Stimulated activated CD8-positive, alpha-beta memory T cell treated with anti-CD3 and anti-CD28 coated beads, Interleukin-7, amount 100 ng/mL, for 1 hour (primary cell): ENCODE data around the gene EED.
A peak's percentile ranks its signal among the peaks of the same experiment; 100 is the strongest.

ENCODE experiments used
- DNase-seq, 2 donors: peaks; one replicate each; pipeline ENCODE4 v3.0.0-alpha.2; 2020; ENCODE audit warnings: low read depth in 2 of 2

The EED gene, protein sequence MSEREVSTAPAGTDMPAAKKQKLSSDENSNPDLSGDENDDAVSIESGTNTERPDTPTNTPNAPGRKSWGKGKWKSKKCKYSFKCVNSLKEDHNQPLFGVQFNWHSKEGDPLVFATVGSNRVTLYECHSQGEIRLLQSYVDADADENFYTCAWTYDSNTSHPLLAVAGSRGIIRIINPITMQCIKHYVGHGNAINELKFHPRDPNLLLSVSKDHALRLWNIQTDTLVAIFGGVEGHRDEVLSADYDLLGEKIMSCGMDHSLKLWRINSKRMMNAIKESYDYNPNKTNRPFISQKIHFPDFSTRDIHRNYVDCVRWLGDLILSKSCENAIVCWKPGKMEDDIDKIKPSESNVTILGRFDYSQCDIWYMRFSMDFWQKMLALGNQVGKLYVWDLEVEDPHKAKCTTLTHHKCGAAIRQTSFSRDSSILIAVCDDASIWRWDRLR

DNA sequence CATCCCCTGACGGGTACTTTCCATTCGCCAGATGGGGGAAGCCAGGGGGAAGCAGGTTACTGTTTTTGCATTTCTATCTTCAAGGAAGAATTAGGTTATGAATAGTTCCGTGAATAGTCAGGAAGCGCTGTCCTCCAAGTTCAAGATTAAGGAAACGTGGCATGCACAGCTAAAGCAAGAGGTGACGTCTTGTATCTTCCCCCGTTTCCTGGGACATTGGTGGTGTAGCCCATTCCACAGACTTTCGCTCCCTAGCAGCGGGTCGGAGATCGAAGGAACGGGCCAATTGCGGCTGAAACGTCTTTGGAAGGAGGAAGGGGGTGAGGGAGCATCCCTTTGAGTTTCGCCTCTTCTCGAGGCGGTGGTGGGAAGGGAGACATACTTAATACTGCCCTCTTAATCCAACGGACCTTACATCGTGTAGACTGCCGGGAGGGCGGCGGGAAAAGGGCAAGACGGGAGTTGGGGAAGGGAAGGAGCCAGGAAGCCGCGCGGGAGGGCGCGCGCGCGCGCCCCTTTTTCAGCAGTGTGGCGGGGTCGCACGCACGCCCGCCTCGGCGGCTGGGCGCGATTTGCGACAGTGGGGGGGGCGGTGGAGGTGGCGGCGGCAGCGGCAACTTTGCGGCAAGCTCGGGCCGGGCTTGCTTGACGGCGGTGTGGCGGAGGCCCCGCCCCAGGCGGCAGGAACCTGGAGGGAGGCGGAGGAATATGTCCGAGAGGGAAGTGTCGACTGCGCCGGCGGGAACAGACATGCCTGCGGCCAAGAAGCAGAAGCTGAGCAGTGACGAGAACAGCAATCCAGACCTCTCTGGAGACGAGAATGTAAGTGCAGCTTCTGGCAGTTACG, at the start of gene EED:
Gene EED (plus strand): TSS at position 232 of the 847 bp plus-strand sequence. CDS start 477 bp downstream, at position 709.
- DNase-seq, result peak; percentile 86 to 87

DNA sequence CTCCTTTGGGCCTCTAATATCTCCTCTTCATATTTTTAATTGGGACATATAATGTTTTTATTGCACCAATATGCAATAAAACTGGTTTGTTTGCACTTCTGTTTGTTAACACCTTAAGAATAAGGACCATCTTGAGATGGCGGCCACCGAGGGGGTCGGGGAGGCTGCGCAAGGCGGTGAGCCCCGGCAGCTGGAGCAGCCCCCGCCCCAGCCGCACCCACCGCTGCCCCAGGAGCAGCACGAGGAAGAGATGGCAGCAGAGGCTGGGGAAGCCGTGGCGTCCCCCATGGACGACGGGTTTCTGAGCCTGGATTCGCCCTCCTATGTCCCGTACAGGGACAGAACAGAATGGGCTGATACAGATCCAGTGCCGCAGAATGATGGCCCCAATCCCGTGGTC, 49.6 kb upstream of the EED start:
- no peak for DNase-seq

DNA sequence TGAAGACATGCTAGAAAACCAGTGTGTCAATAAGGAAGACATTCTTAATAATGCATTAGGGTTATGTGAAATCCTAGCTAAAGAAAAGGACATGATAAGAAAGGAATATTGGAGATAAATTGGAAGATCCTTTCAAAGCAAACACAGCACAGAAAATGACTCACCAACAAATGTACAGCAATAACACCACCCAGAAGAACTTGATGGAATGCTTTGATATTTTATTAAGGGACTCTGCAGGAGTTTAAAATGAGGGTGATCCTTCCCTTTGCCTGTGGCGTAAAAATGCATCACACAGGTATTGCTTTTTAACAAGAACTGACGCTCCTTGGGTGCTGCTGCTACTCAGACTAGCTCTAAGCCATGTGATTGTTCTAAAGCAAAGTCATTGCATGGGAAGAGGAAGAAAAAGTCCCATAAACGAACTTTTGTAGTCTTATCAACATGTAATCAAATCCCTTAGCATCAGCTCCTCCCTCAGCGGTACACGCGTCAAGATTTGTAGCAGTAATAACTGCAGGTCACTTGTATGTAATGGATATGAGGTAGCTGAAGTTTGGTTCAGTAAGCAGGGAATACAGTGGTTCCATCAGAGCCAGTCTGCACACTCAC, 48.4 kb upstream of the EED start:
- DNase-seq, result no peak

DNA sequence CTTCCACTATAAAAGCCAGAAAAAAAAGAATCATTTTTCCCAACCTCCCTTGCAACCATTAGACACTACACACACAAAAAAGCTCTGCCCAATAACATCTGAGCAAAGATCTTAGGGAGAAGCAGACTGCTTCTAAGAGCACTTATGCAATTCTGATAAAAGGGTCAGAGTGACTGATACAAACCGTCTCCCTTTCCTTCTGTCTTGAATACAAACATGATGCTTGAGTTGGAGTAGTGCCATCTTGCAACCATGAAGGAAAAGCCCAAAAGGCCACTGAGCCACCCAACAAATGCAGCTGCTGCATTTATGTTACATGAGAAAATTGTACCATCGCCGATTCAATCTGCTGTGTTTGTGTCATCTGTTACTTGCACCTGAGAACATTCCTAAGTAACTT, 47.6 kb upstream of the EED start:
- DNase-seq, result no peak

DNA sequence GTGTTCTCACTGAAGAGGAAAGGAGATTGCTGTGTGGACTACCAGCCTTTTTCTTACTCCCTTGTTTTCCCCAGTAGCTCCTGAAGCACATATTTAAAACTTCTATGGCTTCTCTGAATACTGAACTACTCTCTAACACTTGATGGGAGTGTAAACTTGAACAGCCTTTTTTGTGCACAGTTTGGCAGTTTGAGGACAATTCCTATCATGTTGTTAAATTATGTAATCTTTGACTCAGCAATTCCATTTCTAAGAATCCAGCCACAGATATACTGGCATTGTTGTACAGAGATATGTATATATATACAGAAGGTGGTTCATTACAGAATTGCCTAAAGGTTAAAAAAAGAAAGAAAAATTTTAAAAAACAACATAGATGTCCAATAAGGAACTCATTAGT, 47.1 kb upstream of the EED start:
- no peak for DNase-seq

DNA sequence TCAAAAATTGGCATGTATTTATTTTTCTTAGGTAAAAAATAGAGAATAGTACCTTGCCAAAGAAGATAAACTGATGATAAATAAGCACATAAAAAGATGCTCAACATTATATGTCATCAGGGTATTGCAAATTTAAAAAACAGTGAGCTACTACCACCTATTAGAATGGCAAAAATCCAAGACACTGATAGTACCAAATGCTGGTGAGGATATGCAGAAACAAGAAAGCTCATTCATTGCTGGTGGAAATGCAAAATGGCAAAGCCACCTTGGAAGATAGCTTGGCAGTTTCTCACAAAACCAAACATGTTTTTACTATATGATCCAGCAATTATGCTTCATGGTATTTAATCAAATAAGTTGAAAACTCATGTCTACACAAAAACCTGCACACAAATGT, 46.4 kb upstream of the EED start:
- no peak for DNase-seq

DNA sequence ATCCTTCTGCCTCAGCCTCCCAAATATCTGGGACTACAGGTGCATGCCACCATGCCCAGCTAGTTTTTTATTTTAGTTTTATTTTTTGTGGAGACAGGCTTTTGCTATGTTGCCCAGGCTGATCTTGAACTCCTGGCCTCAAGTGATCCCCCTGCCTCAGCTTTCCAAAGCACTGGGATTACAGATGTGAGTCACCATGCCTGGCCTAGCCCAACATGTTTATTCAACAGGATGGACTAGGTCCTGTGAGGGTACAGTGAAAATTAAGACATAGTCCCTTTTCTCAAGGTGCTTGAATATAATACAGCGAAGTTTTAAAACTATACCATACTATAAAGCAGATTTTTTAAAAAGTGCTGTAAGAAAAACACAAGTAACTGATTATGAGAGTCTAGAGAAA, 45.2 kb upstream of the EED start:
- DNase-seq, result no peak

DNA sequence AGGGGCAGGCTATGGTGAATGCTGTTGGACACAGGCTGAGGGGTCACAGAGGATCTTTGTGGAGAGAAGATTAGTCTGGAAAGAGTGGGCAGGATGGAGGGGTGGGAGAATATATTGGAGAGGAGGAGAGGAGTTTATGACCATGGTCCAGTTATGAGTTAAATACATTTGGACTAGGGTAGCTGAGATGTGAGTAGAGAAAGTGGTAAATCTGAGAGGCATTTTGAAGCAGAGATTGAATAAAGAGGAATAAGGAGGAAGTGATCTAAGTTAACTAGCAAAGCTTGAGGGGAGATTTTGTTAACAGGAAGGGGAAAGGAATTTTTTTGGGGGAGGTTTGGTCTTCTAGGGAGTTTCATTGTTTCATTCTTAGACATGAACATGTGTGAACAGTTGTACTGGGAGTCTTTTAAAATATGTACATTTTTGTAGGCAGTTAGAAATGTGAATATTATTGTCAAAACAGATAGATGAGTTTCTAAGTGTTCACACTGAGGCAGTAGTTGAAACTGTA, 43.1 kb upstream of the EED start:
- DNase-seq, result no peak

DNA sequence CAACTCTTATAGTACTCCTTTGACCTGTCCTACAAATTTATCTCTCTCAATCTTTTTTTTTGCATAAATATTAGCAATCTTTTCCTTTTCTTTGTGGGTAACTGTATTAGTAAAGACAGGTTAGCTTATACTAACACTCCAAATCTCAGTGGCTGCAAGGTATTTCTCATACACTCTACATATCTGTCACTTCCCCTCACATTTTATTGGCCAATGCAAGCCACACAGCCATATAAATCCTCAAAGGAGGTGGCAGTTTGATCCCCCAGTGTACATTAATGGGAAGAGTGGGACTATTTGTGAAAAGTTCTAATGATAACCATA, 42.6 kb upstream of the EED start:
- DNase-seq, result no peak

DNA sequence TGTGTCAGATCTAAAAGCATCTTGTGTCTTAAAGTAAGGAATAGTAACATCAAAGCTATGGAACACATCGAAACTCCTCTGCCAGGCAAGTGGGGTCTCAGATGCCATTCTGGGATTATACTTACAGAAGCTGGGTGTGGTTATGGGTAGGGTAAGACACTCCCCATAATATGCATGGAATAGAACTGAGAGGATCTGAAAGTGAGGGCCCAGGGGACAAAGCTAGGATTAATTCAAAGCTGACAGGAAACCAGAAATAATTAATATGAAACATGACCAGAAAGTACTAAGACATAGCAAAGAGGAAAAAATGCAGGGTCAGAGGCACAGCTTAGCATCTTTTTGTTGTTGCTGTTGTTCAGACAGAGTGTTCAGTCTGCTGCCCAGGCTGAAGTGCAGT, 40.2 kb upstream of the EED start:
- no peak for DNase-seq

DNA sequence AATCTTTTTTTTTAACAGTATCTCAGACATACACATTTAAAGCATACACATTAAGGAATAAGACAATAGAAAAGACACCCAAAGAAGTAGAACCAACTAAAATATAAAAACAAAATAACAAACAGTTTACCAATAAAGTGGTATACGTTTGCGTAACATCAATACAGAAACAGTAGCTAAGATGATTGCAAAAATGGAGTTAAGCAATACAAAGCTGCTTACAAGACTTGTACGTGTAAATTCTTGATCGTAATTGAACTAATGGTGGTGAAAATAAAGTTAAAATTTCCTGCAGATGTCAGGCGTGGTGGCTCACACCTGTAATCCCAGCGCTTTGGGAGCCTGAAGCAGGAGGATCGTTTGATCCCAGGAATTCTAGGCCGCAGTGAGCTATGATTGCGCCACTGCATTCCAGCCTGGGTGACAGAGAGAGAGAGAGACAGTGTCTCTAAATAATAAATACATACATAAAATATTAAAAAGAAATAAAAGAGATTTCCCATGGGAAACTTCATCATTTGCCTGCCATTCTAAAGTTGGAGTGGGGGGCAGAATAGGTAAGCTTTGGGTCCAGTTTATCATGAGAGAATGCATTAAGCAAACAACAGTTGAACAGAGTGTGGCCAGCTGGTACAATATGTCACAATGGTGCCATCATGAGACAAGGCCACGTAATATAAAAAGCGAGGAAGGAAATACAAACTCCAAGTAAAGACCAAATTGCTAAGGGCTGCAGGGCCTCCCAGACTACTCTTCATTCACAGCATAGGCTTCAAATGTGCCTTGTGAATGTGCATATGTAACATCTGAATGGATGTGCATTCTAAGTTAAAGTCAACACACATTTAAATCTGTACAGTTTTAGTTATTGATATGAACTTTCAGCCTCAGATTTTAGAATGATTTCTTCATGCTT, 38.9 kb upstream of the EED start:
- DNase-seq, result no peak

DNA sequence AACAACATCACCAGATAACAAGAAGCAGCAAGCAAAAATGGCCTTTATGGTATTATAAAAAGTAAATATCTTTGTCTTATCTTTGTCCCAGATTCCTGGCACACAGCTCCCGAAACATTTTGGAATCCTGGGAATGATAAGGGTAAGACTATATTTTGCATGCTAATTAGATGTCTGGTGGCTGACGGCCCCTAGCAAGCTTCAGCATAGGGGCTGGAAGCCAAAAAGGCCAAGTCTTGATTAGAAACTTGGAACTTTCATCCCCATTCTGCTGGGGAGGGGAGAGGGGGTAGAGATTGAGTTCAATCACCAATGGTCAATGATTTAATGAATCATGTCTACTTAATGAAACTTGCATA, 38.2 kb upstream of the EED start:
- no peak for DNase-seq

DNA sequence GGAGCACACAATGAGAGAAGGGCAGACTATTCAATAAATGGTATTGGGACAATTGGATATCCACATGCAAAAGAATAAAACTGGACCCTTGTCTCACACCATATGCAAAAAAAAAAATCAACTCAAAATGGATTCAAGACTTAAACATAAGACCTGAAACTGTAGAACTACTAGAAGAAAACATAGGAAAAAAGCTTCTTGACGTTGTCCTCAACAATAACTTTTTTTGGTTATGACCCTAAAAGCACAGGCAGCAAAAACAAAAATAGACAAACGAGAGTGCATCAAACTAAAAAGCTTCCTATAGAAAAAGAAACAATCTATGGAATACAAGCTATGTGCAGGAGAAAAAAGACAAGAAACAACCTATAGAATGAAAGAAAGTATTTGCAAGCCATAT, 37.1 kb upstream of the EED start:
- DNase-seq, result no peak

DNA sequence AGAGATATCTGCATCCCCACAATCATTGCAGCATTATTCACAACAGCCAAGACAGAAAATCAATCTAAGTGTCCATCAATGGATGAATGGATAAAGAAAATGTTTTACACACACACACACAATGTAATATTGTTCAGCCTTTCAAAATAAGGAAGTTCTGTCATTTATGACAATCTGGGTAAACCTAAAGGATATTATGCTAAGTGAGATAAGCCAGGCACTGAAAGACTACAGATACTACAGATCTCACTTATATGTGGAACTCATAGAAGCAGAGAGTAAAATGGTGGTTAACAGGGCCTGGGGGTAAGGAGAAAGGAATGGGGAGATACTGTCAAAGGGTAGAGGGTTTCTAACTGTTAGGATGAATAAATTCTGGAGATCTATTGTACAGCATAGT, 36.0 kb upstream of the EED start:
- DNase-seq, result no peak

DNA sequence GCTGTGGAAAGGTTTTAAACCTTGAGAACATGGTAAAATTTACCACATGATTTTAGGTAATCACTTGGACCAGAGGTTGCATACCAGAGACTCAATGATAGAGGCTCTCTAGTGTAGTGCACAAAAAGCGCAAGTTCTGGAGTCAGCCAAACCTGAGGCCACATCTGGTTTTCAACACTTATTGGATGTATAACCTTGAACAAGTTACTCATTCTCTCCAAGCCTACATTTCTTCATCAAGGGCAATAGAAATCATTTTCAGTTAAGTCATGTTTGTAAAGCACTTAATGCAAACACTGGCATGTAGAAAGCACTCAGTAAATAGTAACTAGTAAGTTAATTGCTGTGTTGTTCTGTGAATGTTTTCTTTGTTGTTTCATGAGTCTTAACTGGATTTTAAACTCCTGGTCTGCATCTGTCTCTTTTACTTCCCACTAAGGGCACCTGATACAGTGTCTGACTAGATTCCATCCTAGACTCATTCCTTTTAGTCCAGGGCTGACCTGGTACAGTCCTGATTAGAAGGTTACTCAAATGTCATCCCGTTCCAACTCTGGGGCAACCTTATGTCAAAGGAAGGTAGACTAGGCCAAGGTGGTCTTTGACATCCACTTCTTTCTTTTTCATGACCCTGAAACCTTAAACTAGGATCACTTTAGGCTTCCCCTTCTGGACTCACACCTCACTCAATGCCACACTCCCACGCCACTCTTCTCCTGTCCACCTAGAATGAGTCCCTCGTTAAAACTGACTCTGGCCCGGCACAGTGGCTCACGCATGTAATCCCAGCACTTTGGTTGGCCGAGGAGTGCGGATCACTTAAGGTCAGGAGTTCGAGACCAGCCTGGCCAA, 34.5 kb upstream of the EED start:
- DNase-seq, result no peak

DNA sequence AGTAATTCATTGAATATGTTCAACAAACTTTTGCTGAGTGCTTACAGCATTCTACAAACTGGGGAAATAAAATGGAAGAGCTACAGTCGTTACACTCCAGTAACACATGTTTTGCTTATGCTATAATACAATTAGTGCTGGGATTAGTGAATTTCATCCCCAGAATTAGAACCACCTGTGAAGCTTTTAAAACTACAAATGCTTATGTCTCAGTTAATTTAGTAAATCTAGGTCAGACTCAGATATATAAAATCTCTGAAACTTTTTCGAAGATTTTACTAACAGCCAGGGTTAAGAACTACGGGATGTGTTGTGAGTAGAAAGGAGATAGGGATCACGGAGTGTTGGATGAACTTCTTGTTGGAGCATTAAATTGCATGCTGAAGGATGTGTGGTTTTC, 33.7 kb upstream of the EED start:
- DNase-seq, result no peak

DNA sequence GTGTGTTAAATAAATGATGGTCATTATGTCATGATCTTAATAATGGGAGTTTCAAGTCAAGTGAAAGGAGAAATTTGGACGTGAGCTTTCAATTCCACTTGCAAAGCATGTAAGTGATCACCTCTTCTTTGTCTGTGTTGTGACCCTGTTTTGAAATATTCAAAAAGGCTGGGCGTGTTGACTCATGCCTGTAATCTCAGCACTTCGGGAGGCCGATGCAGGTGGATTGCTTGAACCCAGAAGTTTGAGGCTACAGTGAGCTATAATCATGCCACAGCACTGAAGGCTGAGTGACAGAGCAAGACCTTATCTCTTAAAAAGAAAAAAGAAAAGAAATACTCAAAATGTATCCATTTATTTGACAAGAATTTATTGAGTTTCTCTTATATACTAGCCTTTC, 32.9 kb upstream of the EED start:
- DNase-seq, result no peak

DNA sequence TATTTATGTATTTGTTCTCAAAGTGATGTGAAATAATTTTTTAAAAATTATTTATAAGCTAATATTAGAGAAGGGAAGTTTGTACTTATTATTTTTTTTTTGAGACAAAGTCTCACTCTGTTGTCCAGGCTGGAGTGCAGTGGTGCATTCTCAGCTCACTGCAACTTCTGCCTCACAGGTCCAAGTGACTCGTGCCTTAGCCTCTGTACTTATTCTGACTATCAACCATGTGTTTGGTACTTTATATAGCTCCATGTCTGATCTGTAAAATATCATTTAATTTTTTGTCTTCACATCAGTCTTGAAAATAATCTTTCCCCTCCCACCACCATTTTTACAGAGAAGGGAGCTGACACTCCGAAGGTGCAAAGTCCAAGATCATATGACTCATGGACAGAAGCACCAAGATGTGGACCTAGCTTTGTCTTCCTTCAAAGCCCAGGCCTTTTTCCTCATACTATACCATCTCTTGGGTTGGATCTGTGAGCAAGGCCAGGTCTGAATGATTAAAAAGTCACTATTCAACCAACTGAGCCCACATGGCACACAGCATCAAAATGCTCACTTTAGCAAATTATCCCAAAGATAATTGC, 32.4 kb upstream of the EED start:
- DNase-seq, result no peak

DNA sequence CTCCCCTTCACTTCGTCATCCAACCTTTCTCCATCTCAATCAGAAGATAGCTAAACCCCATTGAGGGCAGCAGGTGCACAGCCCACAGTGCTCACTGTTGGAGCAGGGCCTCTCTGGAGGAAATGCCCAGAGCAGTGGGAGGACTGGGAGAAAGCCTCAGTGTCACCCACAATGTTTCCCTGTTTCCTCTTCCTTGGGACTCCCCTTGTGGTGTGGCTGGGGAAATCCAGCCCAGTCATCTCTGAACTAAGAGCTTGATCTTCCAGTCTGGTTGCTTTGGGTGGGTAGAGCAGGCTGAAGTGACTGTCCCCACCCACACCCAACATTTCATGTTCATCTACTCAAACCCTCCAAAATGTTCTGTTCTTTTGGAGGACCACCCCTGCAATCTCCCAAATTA, 29.8 kb upstream of the EED start:
- no peak for DNase-seq
